ENCODE measurements around the gene SLC24A3. TPM values are rescaled to one million over a fixed set of nuclear protein-coding genes. Genes with fewer than 3 reads are reported as not detected.
A peak's percentile ranks its signal among the peaks of the same experiment; 100 is the strongest.

Gene SLC24A3
- total and polyA plus RNA-seq, 2 of the 13 experiments (the other 11 are each of a cell fraction or from before 2014, with no cell fraction given): not detected

DNA sequence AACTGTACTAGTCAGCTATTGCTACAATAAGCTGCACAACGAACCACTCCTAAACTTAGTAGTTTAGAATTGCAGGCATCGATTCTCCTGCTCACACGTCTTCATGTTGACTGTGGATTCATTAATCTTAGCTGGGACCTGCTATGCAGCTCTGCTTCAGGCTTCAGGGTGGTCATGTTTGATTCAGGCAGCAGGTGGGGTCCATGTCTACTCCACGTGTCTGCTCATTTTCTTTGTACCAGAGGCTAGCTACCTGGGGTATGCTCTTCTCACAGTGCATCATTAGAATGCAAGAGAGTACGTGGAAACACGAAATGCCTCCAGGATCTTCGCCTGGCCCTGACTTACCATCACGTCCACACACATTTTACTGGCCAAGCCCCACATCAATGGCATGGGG is 481.1 kb downstream of the SLC24A3 start:
- no peaks in the 10 kb centered on the region for H3K9me3 ChIP-seq (ENCODE audit: low read length)
- no peak overlapping the region for H3K9ac ChIP-seq (ENCODE audit: insufficient read depth, low read depth, low read length)
- ATAC-seq (no peak), FAIRE-seq (no peak), DNase-seq (ENCODE audit: low spot score) (no peak)
- in situ Hi-C loops (cut with HindIII; ENCODE audit: extremely low pct_ligation_motif_present, low pct_unique_long_range_greater_than_20kb) (loop anchor here (5.0 kb wide), 2 partner anchors 64 to 104 kb away; partner anchors contain the start of gene RIN2), intact Hi-C loops (cut with micrococcal nuclease; ENCODE audit: unreplicated experiment) (loop anchor here (1.0 to 2.0 kb wide), 3 partner anchors 65 to 302 kb away; partner anchors contain the start of gene RIN2)
- no peak overlapping the region for H3K4me3 ChIP-seq (replicated peaks in 1 of 3; ENCODE audit: insufficient read depth in 1 of 3, low read depth in 2 of 3, low read length in 3 of 3)
- POLR2A ChIA-PET: no interaction called here
- WGBS (ENCODE audit: low lambda C conversion rate): 8% methylated on average over 8 of the region's 8 CpGs
- CTCF ChIA-PET (ENCODE audit: low intra/inter-chr PET ratio, low total read pairs): interaction anchor here (2.7 to 2.8 kb wide), 2 partner anchors 109 to 302 kb away, joined by 12 to 48 read pairs; no protein-coding TSS in a partner anchor
- BruUV-seq (replicated peaks): no TSS peak
- H3K27ac ChIP-seq (ENCODE audit: extremely low read length, insufficient read depth, low read length): no peak overlapping the region
- H4K20me1 ChIP-seq (ENCODE audit: insufficient read depth, low read length): no peaks in the 10 kb centered on the region
- H3K4me1 ChIP-seq (ENCODE audit: insufficient read depth, low read length): no peaks in the 10 kb centered on the region
- no peak overlapping the region for H3K4me2 ChIP-seq (ENCODE audit: low read depth, low read length)
- H2AFZ ChIP-seq (ENCODE audit: low read length): no peak overlapping the region
- H3K36me3 ChIP-seq (replicated peaks in 1 of 2; ENCODE audit: control insufficient read depth in 1 of 2, insufficient read depth in 2 of 2, low read length in 2 of 2): no peaks in the 10 kb centered on the region
- TF ChIP-seq ZNF225 (CRISPR knock-in tag; IDR thresholded peaks at IDR 0.05) (no peak), GABPB1 (CRISPR knock-in tag; IDR thresholded peaks at IDR 0.05) (no peak)
- TF ChIP-seq, protein P1, sequence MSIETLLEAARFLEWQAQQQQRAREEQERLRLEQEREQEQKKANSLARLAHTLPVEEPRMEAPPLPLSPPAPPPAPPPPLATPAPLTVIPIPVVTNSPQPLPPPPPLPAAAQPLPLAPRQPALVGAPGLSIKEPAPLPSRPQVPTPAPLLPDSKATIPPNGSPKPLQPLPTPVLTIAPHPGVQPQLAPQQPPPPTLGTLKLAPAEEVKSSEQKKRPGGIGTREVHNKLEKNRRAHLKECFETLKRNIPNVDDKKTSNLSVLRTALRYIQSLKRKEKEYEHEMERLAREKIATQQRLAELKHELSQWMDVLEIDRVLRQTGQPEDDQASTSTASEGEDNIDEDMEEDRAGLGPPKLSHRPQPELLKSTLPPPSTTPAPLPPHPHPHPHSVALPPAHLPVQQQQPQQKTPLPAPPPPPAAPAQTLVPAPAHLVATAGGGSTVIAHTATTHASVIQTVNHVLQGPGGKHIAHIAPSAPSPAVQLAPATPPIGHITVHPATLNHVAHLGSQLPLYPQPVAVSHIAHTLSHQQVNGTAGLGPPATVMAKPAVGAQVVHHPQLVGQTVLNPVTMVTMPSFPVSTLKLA (IDR thresholded peaks at IDR 0.05): peak; percentile 73
- H3K27me3 ChIP-seq (ENCODE audit: control insufficient read depth in 1 of 2, insufficient read depth in 2 of 2, low read length in 2 of 2): 0 out of 5 replicates have a peak, but pooled peaks cover 0 to 13% of the 10 kb centered on the region in 2 experiments
- H3K79me2 ChIP-seq (ENCODE audit: insufficient read depth, low read length): no peaks in the 10 kb centered on the region

DNA sequence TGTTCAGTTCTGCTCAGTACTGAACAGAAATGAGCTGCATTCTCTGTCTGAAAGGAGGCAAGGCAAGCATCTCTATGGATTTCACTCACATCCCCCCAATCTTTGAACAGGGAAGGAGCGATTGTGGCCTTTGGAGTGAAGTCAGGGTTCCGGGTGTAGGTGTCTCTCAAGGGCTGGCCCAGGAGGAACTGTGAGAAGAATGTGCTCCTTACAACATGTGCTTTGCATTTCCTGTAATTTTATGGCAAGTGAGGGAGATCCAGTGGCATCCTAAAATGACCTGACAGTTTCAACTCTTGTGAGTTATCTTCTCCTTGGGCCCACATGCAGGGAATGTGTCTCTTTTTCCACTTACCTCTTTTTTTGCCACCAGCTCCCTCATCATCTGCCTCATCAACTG is 482.6 kb downstream of the SLC24A3 start:
- no TSS peak for BruUV-seq (replicated peaks)
- H2AFZ ChIP-seq (ENCODE audit: low read length): no peak overlapping the region
- H3K79me2 ChIP-seq (ENCODE audit: insufficient read depth, low read length): no peaks in the 10 kb centered on the region
- no peak overlapping the region for H3K27ac ChIP-seq (ENCODE audit: extremely low read length, insufficient read depth, low read length)
- ChIA-PET CTCF (ENCODE audit: low intra/inter-chr PET ratio, low total read pairs) (interaction anchor here (1.3 kb wide), 1 partner anchor 108 kb away, joined by 3 read pairs; no protein-coding TSS in a partner anchor), POLR2A (no interaction called here)
- H3K9me3 ChIP-seq (ENCODE audit: low read length): no peaks in the 10 kb centered on the region
- H3K36me3 ChIP-seq (replicated peaks in 1 of 2; ENCODE audit: control insufficient read depth in 1 of 2, insufficient read depth in 2 of 2, low read length in 2 of 2): no peaks in the 10 kb centered on the region
- no peak for ATAC-seq
- no peak overlapping the region for H3K4me3 ChIP-seq (replicated peaks in 1 of 3; ENCODE audit: insufficient read depth in 1 of 3, low read depth in 2 of 3, low read length in 3 of 3)
- H3K4me1 ChIP-seq (ENCODE audit: insufficient read depth, low read length): no peaks in the 10 kb centered on the region
- 9% methylated on average over 2 of the region's 2 CpGs for WGBS (ENCODE audit: low lambda C conversion rate)
- DNase-seq (ENCODE audit: low spot score): no peak
- H4K20me1 ChIP-seq (ENCODE audit: insufficient read depth, low read length): no peaks in the 10 kb centered on the region
- no peak for FAIRE-seq
- in situ Hi-C loops (cut with HindIII; ENCODE audit: extremely low pct_ligation_motif_present, low pct_unique_long_range_greater_than_20kb): no loop called here
- no peak overlapping the region for H3K9ac ChIP-seq (ENCODE audit: insufficient read depth, low read depth, low read length)
- H3K4me2 ChIP-seq (ENCODE audit: low read depth, low read length): no peak overlapping the region
- intact Hi-C loops (cut with micrococcal nuclease; ENCODE audit: unreplicated experiment): no loop called here
- TF ChIP-seq ZNF441 (CRISPR knock-in tag; IDR thresholded peaks at IDR 0.05; ENCODE audit: borderline replicate concordance) (no peak), ZNF160 (CRISPR knock-in tag; IDR thresholded peaks at IDR 0.05) (no peak), FOSL2 (CRISPR knock-in tag; IDR thresholded peaks at IDR 0.05) (no peak)
- TF ChIP-seq, protein P2, sequence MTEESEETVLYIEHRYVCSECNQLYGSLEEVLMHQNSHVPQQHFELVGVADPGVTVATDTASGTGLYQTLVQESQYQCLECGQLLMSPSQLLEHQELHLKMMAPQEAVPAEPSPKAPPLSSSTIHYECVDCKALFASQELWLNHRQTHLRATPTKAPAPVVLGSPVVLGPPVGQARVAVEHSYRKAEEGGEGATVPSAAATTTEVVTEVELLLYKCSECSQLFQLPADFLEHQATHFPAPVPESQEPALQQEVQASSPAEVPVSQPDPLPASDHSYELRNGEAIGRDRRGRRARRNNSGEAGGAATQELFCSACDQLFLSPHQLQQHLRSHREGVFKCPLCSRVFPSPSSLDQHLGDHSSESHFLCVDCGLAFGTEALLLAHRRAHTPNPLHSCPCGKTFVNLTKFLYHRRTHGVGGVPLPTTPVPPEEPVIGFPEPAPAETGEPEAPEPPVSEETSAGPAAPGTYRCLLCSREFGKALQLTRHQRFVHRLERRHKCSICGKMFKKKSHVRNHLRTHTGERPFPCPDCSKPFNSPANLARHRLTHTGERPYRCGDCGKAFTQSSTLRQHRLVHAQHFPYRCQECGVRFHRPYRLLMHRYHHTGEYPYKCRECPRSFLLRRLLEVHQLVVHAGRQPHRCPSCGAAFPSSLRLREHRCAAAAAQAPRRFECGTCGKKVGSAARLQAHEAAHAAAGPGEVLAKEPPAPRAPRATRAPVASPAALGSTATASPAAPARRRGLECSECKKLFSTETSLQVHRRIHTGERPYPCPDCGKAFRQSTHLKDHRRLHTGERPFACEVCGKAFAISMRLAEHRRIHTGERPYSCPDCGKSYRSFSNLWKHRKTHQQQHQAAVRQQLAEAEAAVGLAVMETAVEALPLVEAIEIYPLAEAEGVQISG (CRISPR knock-in tag; IDR thresholded peaks at IDR 0.05): no peak
- TF ChIP-seq, protein P3, sequence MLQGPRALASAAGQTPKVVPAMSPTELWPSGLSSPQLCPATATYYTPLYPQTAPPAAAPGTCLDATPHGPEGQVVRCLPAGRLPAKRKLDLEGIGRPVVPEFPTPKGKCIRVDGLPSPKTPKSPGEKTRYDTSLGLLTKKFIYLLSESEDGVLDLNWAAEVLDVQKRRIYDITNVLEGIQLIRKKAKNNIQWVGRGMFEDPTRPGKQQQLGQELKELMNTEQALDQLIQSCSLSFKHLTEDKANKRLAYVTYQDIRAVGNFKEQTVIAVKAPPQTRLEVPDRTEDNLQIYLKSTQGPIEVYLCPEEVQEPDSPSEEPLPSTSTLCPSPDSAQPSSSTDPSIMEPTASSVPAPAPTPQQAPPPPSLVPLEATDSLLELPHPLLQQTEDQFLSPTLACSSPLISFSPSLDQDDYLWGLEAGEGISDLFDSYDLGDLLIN (CRISPR knock-in tag; IDR thresholded peaks at IDR 0.05; ENCODE audit: borderline replicate concordance): no peak
- 0 out of 5 replicates have a peak, but pooled peaks cover 0 to 13% of the 10 kb centered on the region in 2 experiments for H3K27me3 ChIP-seq (ENCODE audit: control insufficient read depth in 1 of 2, insufficient read depth in 2 of 2, low read length in 2 of 2)
